Glutamatergic neuron (in vitro differentiated cells): Measurements from ENCODE around the gene ZNF239. TPM values are rescaled to one million over a fixed set of nuclear protein-coding genes. Genes with fewer than 3 reads are reported as not detected.
"Not testable (repeated sequence)": the region's sequence is repeated elsewhere in the genome, so short reads cannot be mapped to it uniquely, and the experiment has no call there.

ENCODE experiments used
- DNase-seq: peaks from one replicate; pipeline ENCODE4 v3.0.0; 2022
- H3K27ac Mint-ChIP-seq: one replicate; pipeline ENCODE4 v1.8.0; 2020; ENCODE audit warnings: mild to moderate bottlenecking, mixed read lengths, inconsistent platforms; ENCODE audit not compliant: unreplicated experiment
- H3K27me3 Mint-ChIP-seq: one replicate; pipeline ENCODE4 v1.8.0; 2020; ENCODE audit warnings: mild to moderate bottlenecking, moderate library complexity, mixed read lengths, inconsistent platforms; ENCODE audit not compliant: unreplicated experiment
- H3K36me3 Mint-ChIP-seq: one replicate; pipeline ENCODE4 v1.8.0; 2020; ENCODE audit warnings: mild to moderate bottlenecking, mixed read lengths, inconsistent platforms; ENCODE audit not compliant: unreplicated experiment
- H3K4me1 Mint-ChIP-seq: one replicate; pipeline ENCODE4 v1.8.0; 2020; ENCODE audit warnings: mild to moderate bottlenecking, low read depth, mixed read lengths, inconsistent platforms; ENCODE audit not compliant: unreplicated experiment
- H3K4me3 Mint-ChIP-seq: one replicate; pipeline ENCODE4 v1.8.0; 2020; ENCODE audit warnings: mild to moderate bottlenecking, mixed read lengths, inconsistent platforms; ENCODE audit not compliant: unreplicated experiment
- H3K9me3 Mint-ChIP-seq: one replicate; pipeline ENCODE4 v1.8.0; 2020; ENCODE audit warnings: mild to moderate bottlenecking, moderate library complexity, mixed read lengths, inconsistent platforms; ENCODE audit not compliant: unreplicated experiment
- total RNA-seq: library from RNA; stranded (reverse); fragmentation: NEBNext Ultra II Directional; extraction: Animal tissue kit (Norgen Biotek cat#: 25700); gene quantifications from one replicate; pipeline ENCODE4 v1.2.1, GENCODE V29; 2021; ENCODE audit not compliant: unreplicated experiment
- TF ChIP-seq, protein P1 (sequence below): fragments of 200-600 bp; sonication (generic); IDR thresholded peaks from one replicate; pipeline ENCODE4 v1.5.0; 2021; ENCODE audit not compliant: partially characterized antibody, unreplicated experiment

Gene ZNF239
- total RNA-seq, 1 donor from 2014 or later: 4.1 TPM

DNA sequence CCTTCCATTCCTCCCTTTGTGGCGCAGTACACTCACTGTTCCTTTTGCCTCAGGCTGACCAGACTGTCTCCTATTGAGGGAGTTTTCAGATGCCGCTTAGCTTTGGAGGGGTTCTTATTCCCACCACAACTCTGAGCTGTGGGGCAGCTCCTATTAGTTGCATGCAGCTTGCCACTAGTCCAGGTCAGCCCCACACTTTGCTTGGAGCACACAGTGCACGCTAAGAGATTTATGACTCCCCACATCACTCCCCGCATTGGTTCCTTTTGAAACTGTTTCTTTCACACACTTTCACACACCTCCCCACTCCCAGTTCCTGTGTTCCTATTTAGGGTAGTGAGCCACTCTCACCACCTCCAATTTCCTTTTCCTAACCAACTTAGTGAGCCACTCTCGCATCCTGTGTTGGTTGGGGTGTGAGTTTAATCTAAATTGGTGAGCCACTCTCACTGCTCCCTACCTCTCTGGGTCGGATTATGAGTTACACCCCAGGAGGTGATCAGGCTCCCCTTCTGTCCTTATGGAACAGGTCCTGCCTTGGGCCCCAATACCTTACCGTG is 21.4 kb upstream of the ZNF239 start:
- H3K36me3 Mint-ChIP-seq: peaks cover 10% of the 10 kb centered on the region
- H3K27me3 Mint-ChIP-seq: no peaks in the 10 kb centered on the region
- no peak overlapping the region for H3K4me3 Mint-ChIP-seq
- peaks cover 1% of the 10 kb centered on the region for H3K9me3 Mint-ChIP-seq
- no peak overlapping the region for H3K27ac Mint-ChIP-seq
- no peaks in the 10 kb centered on the region for H3K4me1 Mint-ChIP-seq
- TF ChIP-seq, protein P1, sequence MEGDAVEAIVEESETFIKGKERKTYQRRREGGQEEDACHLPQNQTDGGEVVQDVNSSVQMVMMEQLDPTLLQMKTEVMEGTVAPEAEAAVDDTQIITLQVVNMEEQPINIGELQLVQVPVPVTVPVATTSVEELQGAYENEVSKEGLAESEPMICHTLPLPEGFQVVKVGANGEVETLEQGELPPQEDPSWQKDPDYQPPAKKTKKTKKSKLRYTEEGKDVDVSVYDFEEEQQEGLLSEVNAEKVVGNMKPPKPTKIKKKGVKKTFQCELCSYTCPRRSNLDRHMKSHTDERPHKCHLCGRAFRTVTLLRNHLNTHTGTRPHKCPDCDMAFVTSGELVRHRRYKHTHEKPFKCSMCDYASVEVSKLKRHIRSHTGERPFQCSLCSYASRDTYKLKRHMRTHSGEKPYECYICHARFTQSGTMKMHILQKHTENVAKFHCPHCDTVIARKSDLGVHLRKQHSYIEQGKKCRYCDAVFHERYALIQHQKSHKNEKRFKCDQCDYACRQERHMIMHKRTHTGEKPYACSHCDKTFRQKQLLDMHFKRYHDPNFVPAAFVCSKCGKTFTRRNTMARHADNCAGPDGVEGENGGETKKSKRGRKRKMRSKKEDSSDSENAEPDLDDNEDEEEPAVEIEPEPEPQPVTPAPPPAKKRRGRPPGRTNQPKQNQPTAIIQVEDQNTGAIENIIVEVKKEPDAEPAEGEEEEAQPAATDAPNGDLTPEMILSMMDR: no peak
- no peak for DNase-seq

GRCh38 chr10:43594944-43595589 is 20.7 kb upstream of the ZNF239 start:
- DNase-seq: no peak
- Mint-ChIP-seq H3K27ac (no peak overlapping the region), H3K4me1 (no peaks in the 10 kb centered on the region), H3K9me3 (peaks cover 1% of the 10 kb centered on the region), H3K4me3 (no peak overlapping the region), H3K36me3 (peaks cover 10% of the 10 kb centered on the region), H3K27me3 (no peaks in the 10 kb centered on the region)
- TF ChIP-seq, protein P1: no peak

DNA sequence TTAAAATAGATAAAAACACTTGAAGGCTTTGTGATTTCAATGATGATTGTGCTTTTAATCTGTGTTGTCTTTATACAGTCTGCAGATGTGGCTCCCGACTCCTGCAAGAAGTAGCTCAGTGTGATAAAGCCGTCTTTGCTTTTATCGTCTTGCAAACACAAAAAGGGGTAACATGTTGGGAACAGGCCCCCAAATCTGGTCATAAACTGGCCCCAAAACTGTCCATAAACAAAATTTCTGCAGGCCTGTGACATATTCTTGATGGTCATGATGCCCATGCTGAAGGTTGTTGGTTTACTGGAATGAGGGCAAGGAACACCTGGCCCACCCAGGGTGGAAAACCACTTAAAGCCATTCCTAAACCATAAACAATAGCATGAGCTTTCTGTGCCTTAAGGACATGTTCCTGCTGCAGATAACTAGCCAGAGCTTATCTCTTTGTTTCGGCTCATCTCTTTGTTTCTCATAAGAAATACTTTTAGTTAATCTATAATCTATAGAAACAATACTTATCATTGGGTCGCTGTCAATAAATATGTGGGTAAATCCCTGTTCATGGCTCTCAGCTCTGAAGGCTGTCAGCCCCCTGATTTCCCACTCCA is 17.0 kb upstream of the ZNF239 start:
- peaks cover 10% of the 10 kb centered on the region for H3K36me3 Mint-ChIP-seq
- peaks cover 1% of the 10 kb centered on the region for H3K9me3 Mint-ChIP-seq
- no peak overlapping the region for H3K27ac Mint-ChIP-seq
- H3K4me3 Mint-ChIP-seq: no peak overlapping the region
- H3K4me1 Mint-ChIP-seq: no peaks in the 10 kb centered on the region
- TF ChIP-seq, protein P1: no peak
- DNase-seq: no peak
- H3K27me3 Mint-ChIP-seq: no peaks in the 10 kb centered on the region

- DNase-seq, H3K4me1 Mint-ChIP-seq, H3K9me3 Mint-ChIP-seq, H3K27me3 Mint-ChIP-seq, H3K27ac Mint-ChIP-seq, H3K4me3 Mint-ChIP-seq, H3K36me3 Mint-ChIP-seq: not testable (repeated sequence)
Measured at GRCh38 chr10:43586730-43587115, 12.3 kb upstream of the ZNF239 start.

- no peak for DNase-seq
- Mint-ChIP-seq H3K4me1 (no peaks in the 10 kb centered on the region), H3K27ac (no peak overlapping the region), H3K9me3 (no peaks in the 10 kb centered on the region), H3K27me3 (no peaks in the 10 kb centered on the region), H3K36me3 (no peaks in the 10 kb centered on the region), H3K4me3 (no peak overlapping the region)
- TF ChIP-seq, protein P1: no peak
Measured at GRCh38 chr10:43585981-43586729, 11.7 kb upstream of the ZNF239 start.
